ENCODE results near the gene PPP1R37. TPM values are rescaled to one million over a fixed set of nuclear protein-coding genes. Genes with fewer than 3 reads are reported as not detected.

Gene PPP1R37
- total and polyA plus RNA-seq, 2 donors (not counting 1 experiment from before 2014, with no cell fraction given): 11.3 to 36.0 TPM

DNA sequence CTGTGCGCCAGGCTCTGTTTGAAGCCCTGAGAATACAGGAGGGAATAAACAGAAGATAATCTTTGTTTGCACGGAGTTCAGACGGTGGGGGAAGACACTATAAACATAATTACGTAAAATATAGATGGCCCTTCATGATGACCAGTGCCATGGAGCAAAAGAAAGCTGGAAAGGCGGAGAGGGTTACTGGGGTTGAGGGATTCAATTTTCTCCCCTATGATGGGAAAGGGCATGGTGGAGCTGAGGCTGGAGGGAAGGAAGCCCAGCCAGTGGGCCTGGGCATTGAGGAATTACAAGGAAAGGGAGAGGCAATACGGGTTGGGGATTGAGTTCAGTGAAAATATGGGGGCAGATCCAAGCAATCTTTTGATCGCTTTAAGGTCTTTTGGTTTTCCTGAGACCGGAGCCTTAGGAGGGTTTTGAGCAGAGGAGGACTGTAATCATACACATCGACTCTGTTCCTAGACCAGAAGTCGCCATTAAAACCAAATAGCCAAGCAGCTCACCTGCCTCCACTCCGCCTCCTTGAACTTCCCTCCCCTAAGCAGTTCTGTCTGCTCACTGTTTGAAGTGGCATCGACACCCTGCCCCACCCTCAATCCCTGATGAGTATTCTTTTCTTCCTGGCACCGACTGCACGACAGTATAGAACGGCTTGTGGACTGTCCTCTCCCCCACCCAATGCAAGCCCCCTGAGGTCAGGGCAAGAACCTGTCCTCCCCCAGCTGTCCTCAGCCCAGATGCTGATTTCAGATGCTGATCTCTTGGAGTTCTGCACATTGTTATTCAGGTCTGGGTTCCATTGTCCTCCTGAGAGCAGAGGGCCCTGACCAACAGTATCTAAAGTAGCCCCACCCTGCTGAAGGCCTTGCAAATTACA, 15.9 kb upstream of the PPP1R37 start:
- Histone ChIP-seq H3K27me3 (ENCODE audit: control insufficient read depth, insufficient read depth, low read length) (no peaks in the 10 kb centered on the region), H3K4me1 (ENCODE audit: control insufficient read depth, extremely low read depth, insufficient read depth, low read length) (peaks cover 6% of the 10 kb centered on the region), H4K20me1 (ENCODE audit: control insufficient read depth, extremely low read depth, insufficient read depth, low read length) (no peaks in the 10 kb centered on the region), H3K79me2 (ENCODE audit: control insufficient read depth, insufficient read depth, low read length) (peaks cover 27% of the 10 kb centered on the region), H3K27ac (ENCODE audit: insufficient read depth, low read length) (no peak overlapping the region), H2AFZ (ENCODE audit: low read length) (no peak overlapping the region), H3K36me3 (ENCODE audit: control insufficient read depth, insufficient read depth, low read length) (peaks cover 5% of the 10 kb centered on the region), H3K4me3 (replicated peaks in 1 of 4; ENCODE audit: control extremely low read depth in 1 of 4, insufficient read depth in 1 of 4, low read depth in 3 of 4, low read length in 4 of 4) (peak overlapping the region in 2 of 4 experiments; percentile 52 to 58), H3K4me2 (ENCODE audit: extremely low read depth, insufficient read depth, low read length) (no peak overlapping the region), H3K9me3 (ENCODE audit: control insufficient read depth, insufficient read depth, low read depth, low read length) (no peaks in the 10 kb centered on the region), H3K9ac (ENCODE audit: insufficient read depth, low read length) (no peak overlapping the region)
- no peak for DNase-seq (ENCODE audit: low read depth in 2 of 2)
- TF ChIP-seq CTCF (conservative IDR thresholded peaks at IDR 0.05 in 1 of 2, IDR thresholded peaks at IDR 0.05 in 1 of 2; ENCODE audit: low read depth in 1 of 2, low read length in 2 of 2) (no peak), EZH2 (IDR thresholded peaks at IDR 0.05; ENCODE audit: low read length, missing control alignments) (no peak)

GRCh38 chr19:45078390-45079062, 14.5 kb upstream of the PPP1R37 start:
- Histone ChIP-seq H3K9ac (ENCODE audit: insufficient read depth, low read length) (peak overlapping the region; percentile 76), H3K79me2 (ENCODE audit: control insufficient read depth, insufficient read depth, low read length) (peaks cover 34% of the 10 kb centered on the region), H3K9me3 (ENCODE audit: control insufficient read depth, insufficient read depth, low read depth, low read length) (no peaks in the 10 kb centered on the region), H3K4me3 (replicated peaks in 1 of 4; ENCODE audit: control extremely low read depth in 1 of 4, insufficient read depth in 1 of 4, low read depth in 3 of 4, low read length in 4 of 4) (peak overlapping the region; percentile 43 to 99 (median 55)), H3K36me3 (ENCODE audit: control insufficient read depth, insufficient read depth, low read length) (peaks cover 4% of the 10 kb centered on the region), H2AFZ (ENCODE audit: low read length) (peak overlapping the region; percentile 87), H3K27ac (ENCODE audit: insufficient read depth, low read length) (peak overlapping the region; percentile 53), H4K20me1 (ENCODE audit: control insufficient read depth, extremely low read depth, insufficient read depth, low read length) (no peaks in the 10 kb centered on the region), H3K4me1 (ENCODE audit: control insufficient read depth, extremely low read depth, insufficient read depth, low read length) (peaks cover 6% of the 10 kb centered on the region), H3K27me3 (ENCODE audit: control insufficient read depth, insufficient read depth, low read length) (no peaks in the 10 kb centered on the region), H3K4me2 (ENCODE audit: extremely low read depth, insufficient read depth, low read length) (peak overlapping the region; percentile 70)
- TF ChIP-seq EZH2 (IDR thresholded peaks at IDR 0.05; ENCODE audit: low read length, missing control alignments) (no peak), CTCF (conservative IDR thresholded peaks at IDR 0.05 in 1 of 2, IDR thresholded peaks at IDR 0.05 in 1 of 2; ENCODE audit: low read depth in 1 of 2, low read length in 2 of 2) (no peak)
- no peak for DNase-seq (ENCODE audit: low read depth in 2 of 2)

Data from fibroblast of lung (primary cell).